Effector CD4-positive, alpha-beta T cell (primary cell): ENCODE data around the gene TP73.
"Not testable (repeated sequence)": the region's sequence is repeated elsewhere in the genome, so short reads cannot be mapped to it uniquely, and the experiment has no call there.

Source experiments
- DNase-seq: peaks from one replicate; pipeline ENCODE4 v3.0.0-alpha.2; 2020

TP73 gene

GRCh38 chr1:3618881-3619671 is 33.2 kb upstream of the TP73 start:
- peak; percentile 73 for DNase-seq

DNA sequence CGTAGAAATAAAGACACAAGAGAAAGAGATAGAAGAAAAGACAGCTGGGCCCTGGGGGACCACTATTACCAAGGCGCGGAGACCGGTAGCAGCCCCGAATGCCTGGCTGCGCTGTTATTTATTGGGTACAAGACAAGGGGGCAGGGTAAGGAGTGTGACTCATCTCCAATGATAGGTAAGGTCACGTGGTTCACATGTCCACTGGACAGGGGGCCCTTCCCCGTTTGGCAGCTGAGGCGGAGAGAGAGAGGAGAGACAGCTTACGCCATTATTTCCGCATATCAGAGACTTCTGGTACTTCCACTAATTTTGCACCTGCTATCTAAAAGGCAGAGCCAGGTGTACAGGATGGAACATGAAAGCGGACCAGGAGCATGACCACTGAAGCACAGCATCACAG is 31.6 kb upstream of the TP73 start:
- DNase-seq, result no peak

- DNase-seq, result not testable (repeated sequence)
These were observed 31.1 kb upstream of the TP73 start for GRCh38 chr1:3621151-3621671.

- not testable (repeated sequence) for DNase-seq
These were observed 30.2 kb upstream of the TP73 start for GRCh38 chr1:3622102-3622501.

DNA sequence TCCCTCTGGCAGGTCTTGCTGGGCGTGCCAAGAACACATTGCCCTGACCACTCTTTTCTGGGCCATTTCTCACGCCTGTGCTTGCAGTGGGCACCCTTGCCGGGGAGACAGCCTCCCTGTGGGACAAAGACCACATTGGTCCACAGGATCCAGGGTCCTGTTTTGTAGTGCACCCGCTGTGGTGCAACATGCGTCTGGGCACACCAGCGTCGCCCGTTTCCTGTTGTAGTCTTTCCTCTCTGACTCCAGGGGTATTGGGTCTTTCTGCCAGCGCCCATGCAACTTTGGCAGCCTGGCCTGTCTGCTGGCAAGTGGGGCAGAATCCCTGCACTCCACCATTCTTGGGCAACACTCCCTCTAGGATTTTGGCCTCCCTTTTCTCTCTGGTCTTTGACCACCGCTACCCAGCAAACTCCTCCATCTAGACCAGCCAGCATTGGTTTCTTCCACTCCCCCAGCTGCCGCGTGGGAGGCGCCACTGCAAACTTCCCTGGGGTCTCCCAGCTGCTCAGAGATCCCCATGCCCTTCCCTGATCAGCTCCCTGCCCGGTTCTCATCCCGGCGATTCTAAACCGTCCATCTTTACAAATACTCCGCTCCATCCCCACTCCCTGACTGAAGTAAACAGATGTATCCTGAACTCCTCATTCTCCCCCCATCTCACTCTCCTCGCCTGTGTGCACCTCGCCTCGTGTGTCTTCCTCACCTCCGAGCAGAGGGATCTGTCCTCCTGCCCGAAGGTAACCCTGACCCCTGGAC is 28.7 kb upstream of the TP73 start:
- DNase-seq, result no peak

- peak; percentile 97 for DNase-seq
These were observed 27.8 kb upstream of the TP73 start, which contains the start of gene TPRG1L for GRCh38 chr1:3624200-3625136. TSS of gene TPRG1L (plus strand) at chr1:3625015. CDS start at chr1:3625073, 58 bp downstream.

DNA sequence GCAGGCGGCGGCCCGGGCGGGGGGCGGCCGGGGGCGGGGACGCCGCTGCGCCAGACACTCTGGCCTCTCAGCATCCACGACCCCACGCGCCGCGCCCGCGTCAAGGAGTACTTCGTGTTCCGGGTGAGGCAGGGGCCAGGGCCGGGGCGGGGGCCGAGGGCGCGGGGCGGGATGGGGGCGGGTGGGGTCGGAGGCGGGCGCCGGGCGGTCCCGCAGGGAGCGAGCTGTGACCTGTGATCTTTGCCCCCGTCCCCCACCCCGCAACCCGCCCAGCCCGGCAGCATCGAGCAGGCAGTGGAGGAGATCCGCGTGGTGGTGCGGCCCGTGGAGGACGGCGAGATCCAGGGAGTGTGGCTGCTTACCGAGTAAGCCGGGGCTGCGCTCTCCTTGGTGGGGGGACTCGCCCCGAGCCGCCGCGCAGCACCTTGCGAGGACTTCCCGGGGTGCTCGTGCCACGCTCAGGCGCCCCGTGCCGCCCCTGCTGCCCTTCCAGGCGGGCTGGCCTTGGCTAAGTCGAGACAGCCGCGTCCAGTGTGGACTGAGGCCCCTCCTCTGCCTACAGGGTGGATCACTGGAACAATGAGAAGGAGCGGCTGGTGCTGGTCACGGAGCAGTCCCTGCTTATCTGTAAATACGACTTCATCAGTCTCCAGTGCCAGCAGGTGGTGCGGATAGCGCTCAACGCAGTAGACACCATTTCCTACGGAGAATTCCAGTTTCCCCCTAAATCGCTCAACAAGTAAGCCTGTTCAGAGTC is 27.0 kb upstream of the TP73 start:
- peak; percentile 33 for DNase-seq

DNA sequence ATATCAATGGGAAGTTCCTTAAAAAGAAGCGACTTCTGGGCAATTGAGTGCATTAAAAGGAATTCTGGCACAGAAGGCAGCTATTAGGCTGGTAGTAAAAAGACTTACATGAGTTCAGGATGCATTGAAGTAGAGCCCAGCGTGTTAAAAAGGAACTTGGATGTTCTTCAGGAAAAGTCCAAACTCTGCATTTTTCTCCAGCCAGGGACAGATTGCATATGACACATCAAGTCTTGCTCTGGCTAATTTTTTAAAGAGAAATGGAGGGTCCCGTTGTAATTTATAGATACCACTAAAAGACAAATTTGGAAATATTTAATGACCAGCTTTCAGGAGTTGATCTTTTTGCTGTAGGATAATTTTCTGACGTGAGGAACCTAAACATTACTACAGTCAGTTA is 26.3 kb upstream of the TP73 start:
- no peak for DNase-seq

DNA sequence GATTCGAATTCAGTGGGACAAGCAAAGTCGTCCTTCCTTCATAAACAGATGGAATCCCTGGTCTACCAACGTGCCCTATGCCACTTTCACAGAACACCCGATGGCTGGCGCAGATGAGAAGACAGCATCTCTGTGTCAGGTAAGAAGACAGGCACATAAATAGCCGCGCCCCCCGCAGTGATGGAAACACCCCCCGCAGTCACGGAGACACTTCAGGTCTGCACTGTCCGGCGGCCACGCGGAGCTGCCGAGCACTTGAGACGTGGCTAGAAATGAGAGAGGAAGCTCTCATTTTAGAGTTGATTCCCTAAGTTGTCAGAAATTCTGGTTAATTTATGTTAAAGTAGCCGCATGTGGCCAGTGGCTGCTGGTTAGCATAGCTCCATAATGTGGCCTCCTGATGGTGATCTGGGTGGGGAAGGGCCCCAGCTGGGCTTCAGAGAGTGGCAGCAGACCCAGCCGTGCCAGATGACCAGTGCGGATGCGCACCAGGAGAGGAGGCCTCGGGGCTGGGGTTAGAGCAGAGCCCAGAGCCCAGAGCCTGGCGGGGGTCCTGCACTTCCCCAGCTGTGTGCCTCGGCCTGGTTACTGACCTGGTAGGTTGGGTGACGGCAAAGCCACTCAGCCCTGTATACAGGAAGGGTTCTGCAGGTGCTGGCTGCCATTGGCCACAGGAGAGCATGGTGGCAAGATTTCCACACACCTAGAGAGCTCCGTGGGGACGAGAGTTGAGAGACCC is 24.6 kb upstream of the TP73 start:
- no peak for DNase-seq

DNA sequence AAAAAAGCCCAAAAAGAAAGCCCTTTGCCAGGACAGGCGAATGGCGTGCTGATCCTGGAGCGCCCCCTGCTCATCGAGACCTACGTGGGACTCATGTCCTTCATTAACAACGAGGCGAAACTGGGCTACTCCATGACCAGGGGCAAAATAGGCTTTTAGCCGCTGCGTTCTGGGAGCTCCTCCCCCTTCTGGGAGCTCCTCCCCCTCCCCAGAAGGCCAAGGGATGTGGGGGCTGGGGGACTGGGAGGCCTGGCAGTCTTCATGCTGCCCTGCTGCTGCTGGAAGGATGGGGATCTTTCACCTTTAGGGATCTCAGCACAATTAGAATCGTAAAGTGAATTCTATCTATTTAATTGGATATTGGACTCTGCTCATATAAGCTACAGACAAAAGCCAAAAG is 23.9 kb upstream of the TP73 start:
- DNase-seq, result no peak

- no peak for DNase-seq
These were observed 22.7 kb upstream of the TP73 start for GRCh38 chr1:3629561-3630160.

DNA sequence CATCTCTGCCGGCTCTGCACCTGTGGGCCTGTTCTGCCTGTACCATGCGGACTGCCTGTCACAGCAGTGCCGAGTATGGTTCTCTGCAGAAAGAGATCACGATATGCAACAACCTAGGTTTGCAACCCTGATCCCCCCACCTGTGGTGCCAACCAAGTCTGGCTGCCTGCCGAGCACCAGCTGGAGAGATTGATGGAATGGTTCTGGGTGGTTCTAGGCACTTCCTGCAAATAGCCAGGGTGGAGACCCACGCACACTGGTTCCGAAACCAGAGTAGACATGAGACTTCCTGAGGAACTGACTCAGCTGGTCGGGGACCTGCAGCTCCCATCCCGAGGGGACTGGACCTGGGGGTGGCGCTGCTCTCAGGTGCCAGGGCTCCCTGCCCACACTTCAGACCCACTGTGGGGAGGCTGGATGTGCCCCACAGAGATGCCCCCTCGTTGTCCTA is 22.1 kb upstream of the TP73 start:
- no peak for DNase-seq

DNA sequence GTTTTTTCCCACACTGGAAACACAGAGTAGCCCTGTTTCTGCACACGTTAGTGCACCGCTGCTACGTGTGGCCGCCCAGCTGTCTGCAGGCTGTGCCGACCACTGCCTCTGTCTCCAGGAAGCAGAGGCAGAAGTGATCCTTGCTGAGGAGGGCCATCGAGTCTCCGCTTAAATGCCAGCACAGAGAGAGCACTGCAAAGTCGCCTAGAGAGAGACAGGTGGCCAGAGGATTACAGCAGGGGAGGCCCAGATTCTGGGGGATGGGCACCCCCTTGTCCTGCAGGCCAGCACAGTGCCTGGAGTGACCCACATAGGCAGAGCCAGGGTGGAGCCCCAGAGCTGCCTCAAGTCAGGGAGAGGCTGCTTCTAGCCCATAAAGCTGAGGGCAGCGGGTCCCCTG is 21.4 kb upstream of the TP73 start:
- DNase-seq, result no peak

GRCh38 chr1:3631320-3632260 is 20.7 kb upstream of the TP73 start:
- DNase-seq, result no peak

GRCh38 chr1:3632298-3632697 is 20.0 kb upstream of the TP73 start:
- DNase-seq, result no peak

GRCh38 chr1:3632716-3633343 is 19.5 kb upstream of the TP73 start:
- no peak for DNase-seq

DNA sequence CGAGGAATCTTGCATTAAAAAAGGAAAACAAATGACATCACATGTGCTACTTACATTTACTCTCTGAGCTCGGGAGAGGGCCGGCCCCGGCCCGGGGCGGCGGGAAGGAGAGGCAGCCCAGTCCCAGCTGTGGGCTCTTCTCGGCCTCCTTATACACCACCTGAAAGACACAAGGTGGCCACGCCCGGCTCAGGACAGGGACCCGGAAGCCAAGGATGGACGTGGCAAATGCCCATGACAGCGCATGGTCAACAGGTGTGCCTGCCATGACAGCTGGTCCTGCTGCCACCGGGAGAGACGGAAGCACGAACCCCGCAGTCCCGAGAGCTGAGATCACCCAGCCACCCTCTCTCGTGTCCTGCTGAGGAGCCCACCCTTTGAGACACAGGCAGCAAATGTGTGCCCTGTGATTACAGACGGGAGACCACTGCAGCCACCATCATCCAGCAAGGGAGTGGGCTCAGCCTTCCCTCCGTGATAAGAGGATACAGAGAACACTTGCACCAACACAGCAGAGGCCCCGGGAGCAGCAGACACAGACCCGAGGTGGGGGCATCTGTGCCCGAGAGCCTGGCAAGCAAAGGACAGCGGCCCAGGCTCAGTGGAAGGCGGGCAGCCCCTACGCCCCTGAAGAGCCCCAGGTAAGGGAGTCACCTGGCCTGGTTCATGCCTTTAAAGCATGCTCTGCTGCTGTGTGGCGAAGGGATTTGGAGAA is 18.8 kb upstream of the TP73 start:
- DNase-seq, result no peak

- DNase-seq, result no peak
These were observed 18.1 kb upstream of the TP73 start for GRCh38 chr1:3634059-3634800.
